ENCODE data around the gene PSMC4.
A peak's percentile ranks its signal among the peaks of the same experiment; 100 is the strongest.
"Not testable (repeated sequence)": the region's sequence is repeated elsewhere in the genome, so short reads cannot be mapped to it uniquely, and the experiment has no call there.

The PSMC4 gene

DNA sequence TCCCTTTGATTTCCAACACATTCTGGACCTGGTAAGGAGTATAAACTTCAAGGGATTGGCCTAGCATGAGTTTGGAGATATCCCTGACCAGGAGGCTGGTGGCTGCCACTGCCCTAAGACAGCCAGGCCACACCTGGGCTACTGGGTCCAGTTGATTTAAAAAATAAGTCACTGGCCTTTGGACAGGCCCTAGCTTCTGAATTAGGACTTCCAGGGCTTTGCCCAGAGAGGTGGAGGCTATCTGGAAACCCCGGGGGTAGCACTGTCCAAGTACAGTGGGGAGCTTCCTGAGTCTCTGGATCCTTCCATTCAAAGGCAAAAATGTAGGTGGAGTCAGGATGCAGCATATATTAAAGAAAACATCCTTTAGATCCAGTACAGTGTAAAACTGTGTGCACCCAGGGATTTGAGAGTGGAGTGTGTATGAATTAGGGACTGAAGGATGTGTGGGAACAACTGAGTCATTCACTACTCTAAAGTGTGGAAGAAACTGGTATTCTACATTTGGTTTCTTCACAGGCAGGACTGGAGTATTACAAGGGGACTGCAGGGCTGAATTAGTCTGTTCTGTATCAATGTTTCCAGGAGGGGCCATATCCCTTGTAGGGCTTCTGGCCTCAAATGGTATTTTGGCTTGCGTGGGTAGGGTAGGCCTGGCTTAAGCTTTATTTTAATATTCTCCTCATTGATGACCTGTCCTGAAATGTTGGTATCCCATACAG, 21.8 kb upstream of the PSMC4 start:
- Histone ChIP-seq H3K36me3 (ENCODE audit: control insufficient read depth, insufficient read depth, low read length, severe bottlenecking) (no peaks in the 10 kb centered on the region), H3K9me3 (ENCODE audit: control insufficient read depth, low read length) (no peaks in the 10 kb centered on the region), H3K4me1 (ENCODE audit: control insufficient read depth, insufficient read depth, low read length) (no peaks in the 10 kb centered on the region), H3K9ac (ENCODE audit: low read length) (no peak overlapping the region), H3K4me3 (ENCODE audit: low read length) (no peak overlapping the region), H3K27me3 (replicated peaks; ENCODE audit: control insufficient read depth, insufficient read depth, low read length) (no peaks in the 10 kb centered on the region)
- DNase-seq (ENCODE audit: low read depth): no peak

DNA sequence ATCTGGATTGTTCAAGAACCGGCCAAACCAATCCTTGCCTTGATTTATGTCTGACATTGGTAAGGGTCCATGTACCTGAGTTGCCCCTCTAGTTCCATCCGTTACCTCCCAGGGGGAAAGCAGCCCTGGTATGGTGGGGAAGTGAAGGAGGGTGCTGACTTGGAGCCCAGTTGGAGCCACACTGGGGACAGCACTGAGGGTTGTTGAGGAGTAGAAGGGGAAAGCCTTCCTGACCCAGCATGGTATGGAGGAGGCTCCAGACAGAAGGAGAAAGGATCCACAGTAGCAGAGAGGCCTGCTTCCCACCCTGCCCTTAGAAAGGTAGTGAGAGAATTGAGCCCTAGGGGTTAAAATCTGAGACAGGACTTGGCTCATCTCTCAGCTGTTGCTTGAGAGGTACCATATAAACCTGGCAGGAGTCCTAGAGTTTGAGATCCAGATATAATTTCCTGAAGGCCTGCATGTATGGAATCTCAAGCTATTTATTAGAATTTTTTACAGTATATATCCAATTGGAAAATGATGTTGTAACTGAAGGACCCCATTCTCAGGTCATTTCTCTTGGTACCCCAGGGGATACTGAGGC, 19.8 kb upstream of the PSMC4 start:
- no peaks in the 10 kb centered on the region for H3K36me3 ChIP-seq (ENCODE audit: control insufficient read depth, insufficient read depth, low read length, severe bottlenecking)
- H3K9ac ChIP-seq (ENCODE audit: low read length): no peak overlapping the region
- no peaks in the 10 kb centered on the region for H3K4me1 ChIP-seq (ENCODE audit: control insufficient read depth, insufficient read depth, low read length)
- no peaks in the 10 kb centered on the region for H3K27me3 ChIP-seq (replicated peaks; ENCODE audit: control insufficient read depth, insufficient read depth, low read length)
- DNase-seq (ENCODE audit: low read depth): no peak
- no peak overlapping the region for H3K4me3 ChIP-seq (ENCODE audit: low read length)
- no peaks in the 10 kb centered on the region for H3K9me3 ChIP-seq (ENCODE audit: control insufficient read depth, low read length)

GRCh38 chr19:39951686-39952085, 19.3 kb upstream of the PSMC4 start:
- DNase-seq (ENCODE audit: low read depth): peak; percentile 31
- no peaks in the 10 kb centered on the region for H3K4me1 ChIP-seq (ENCODE audit: control insufficient read depth, insufficient read depth, low read length)
- no peaks in the 10 kb centered on the region for H3K27me3 ChIP-seq (replicated peaks; ENCODE audit: control insufficient read depth, insufficient read depth, low read length)
- H3K9ac ChIP-seq (ENCODE audit: low read length): no peak overlapping the region
- H3K9me3 ChIP-seq (ENCODE audit: control insufficient read depth, low read length): no peaks in the 10 kb centered on the region
- no peak overlapping the region for H3K4me3 ChIP-seq (ENCODE audit: low read length)
- no peaks in the 10 kb centered on the region for H3K36me3 ChIP-seq (ENCODE audit: control insufficient read depth, insufficient read depth, low read length, severe bottlenecking)

DNA sequence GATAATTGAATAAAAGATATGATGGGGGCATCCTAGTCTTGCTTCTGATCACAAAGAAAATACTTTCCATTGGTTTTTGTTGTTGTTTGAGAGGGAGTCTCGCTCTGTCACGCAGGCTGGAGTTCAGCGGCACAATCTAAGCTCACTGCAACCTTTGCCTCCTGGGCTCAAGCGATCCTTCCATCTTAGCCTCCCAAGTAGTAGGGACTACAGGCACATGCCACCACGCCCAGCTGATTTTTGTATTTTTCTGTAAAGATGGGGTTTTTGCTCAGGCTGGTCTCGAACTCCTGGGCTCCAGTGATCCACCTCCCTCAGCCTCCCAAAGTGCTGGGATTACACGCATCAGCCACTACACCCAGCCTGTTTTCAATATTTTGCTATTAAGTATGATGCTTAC, 17.1 kb upstream of the PSMC4 start:
- Histone ChIP-seq H3K36me3 (ENCODE audit: control insufficient read depth, insufficient read depth, low read length, severe bottlenecking) (no peaks in the 10 kb centered on the region), H3K4me1 (ENCODE audit: control insufficient read depth, insufficient read depth, low read length) (no peaks in the 10 kb centered on the region), H3K9ac (ENCODE audit: low read length) (no peak overlapping the region), H3K4me3 (ENCODE audit: low read length) (no peak overlapping the region), H3K9me3 (ENCODE audit: control insufficient read depth, low read length) (no peaks in the 10 kb centered on the region), H3K27me3 (replicated peaks; ENCODE audit: control insufficient read depth, insufficient read depth, low read length) (no peaks in the 10 kb centered on the region)
- no peak for DNase-seq (ENCODE audit: low read depth)

- H3K4me3 ChIP-seq (ENCODE audit: low read length); DNase-seq (ENCODE audit: low read depth); H3K9me3 ChIP-seq (ENCODE audit: control insufficient read depth, low read length); H3K4me1 ChIP-seq (ENCODE audit: control insufficient read depth, insufficient read depth, low read length); H3K36me3 ChIP-seq (ENCODE audit: control insufficient read depth, insufficient read depth, low read length, severe bottlenecking); H3K27me3 ChIP-seq (replicated peaks; ENCODE audit: control insufficient read depth, insufficient read depth, low read length); H3K9ac ChIP-seq (ENCODE audit: low read length): not testable (repeated sequence)
Measured at GRCh38 chr19:39957886-39958285, 13.1 kb upstream of the PSMC4 start.

GRCh38 chr19:39958942-39959341, 12.0 kb upstream of the PSMC4 start:
- H3K4me1 ChIP-seq (ENCODE audit: control insufficient read depth, insufficient read depth, low read length); H3K36me3 ChIP-seq (ENCODE audit: control insufficient read depth, insufficient read depth, low read length, severe bottlenecking); H3K27me3 ChIP-seq (replicated peaks; ENCODE audit: control insufficient read depth, insufficient read depth, low read length); H3K4me3 ChIP-seq (ENCODE audit: low read length); DNase-seq (ENCODE audit: low read depth); H3K9me3 ChIP-seq (ENCODE audit: control insufficient read depth, low read length); H3K9ac ChIP-seq (ENCODE audit: low read length): not testable (repeated sequence)

- H3K9ac ChIP-seq (ENCODE audit: low read length); H3K36me3 ChIP-seq (ENCODE audit: control insufficient read depth, insufficient read depth, low read length, severe bottlenecking); H3K27me3 ChIP-seq (replicated peaks; ENCODE audit: control insufficient read depth, insufficient read depth, low read length); DNase-seq (ENCODE audit: low read depth); H3K4me1 ChIP-seq (ENCODE audit: control insufficient read depth, insufficient read depth, low read length); H3K4me3 ChIP-seq (ENCODE audit: low read length); H3K9me3 ChIP-seq (ENCODE audit: control insufficient read depth, low read length): not testable (repeated sequence)
Measured at GRCh38 chr19:39959407-39959806, 11.6 kb upstream of the PSMC4 start.

DNA sequence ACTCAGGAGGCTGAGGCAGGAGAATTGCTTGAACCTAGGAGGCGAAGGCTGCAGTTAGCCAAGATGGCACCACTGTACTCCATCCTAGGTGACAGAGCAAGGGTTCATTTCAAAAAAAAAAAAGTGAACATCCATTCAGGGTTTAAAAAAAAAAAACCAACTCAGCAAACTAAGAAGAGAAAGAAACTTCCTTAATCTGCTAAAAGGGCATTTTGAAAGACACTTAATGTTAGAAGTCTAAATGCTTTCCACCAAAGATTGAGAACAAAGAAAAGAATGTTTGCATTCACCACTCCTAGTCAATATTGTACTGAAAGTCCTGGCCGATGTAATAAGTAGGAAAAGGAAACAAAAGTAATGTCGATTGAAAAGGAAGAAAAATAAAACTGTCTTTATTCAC, 7.1 kb upstream of the PSMC4 start:
- no peak for DNase-seq (ENCODE audit: low read depth)
- peaks cover 2% of the 10 kb centered on the region for H3K27me3 ChIP-seq (replicated peaks; ENCODE audit: control insufficient read depth, insufficient read depth, low read length)
- no peaks in the 10 kb centered on the region for H3K4me1 ChIP-seq (ENCODE audit: control insufficient read depth, insufficient read depth, low read length)
- H3K36me3 ChIP-seq (ENCODE audit: control insufficient read depth, insufficient read depth, low read length, severe bottlenecking): no peaks in the 10 kb centered on the region
- no peak overlapping the region for H3K4me3 ChIP-seq (ENCODE audit: low read length)
- no peak overlapping the region for H3K9ac ChIP-seq (ENCODE audit: low read length)
- no peaks in the 10 kb centered on the region for H3K9me3 ChIP-seq (ENCODE audit: control insufficient read depth, low read length)

- peaks cover 12% of the 10 kb centered on the region for H3K4me1 ChIP-seq (ENCODE audit: control insufficient read depth, insufficient read depth, low read length)
- H3K9me3 ChIP-seq (ENCODE audit: control insufficient read depth, low read length): no peaks in the 10 kb centered on the region
- H3K36me3 ChIP-seq (ENCODE audit: control insufficient read depth, insufficient read depth, low read length, severe bottlenecking): no peaks in the 10 kb centered on the region
- DNase-seq (ENCODE audit: low read depth): no peak
- no peaks in the 10 kb centered on the region for H3K27me3 ChIP-seq (replicated peaks; ENCODE audit: control insufficient read depth, insufficient read depth, low read length)
- no peak overlapping the region for H3K4me3 ChIP-seq (ENCODE audit: low read length)
- H3K9ac ChIP-seq (ENCODE audit: low read length): no peak overlapping the region
Measured at GRCh38 chr19:39966617-39967016, 4.3 kb upstream of the PSMC4 start.

GRCh38 chr19:39967561-39967960, 3.4 kb upstream of the PSMC4 start:
- H3K4me3 ChIP-seq (ENCODE audit: low read length): no peak overlapping the region
- H3K36me3 ChIP-seq (ENCODE audit: control insufficient read depth, insufficient read depth, low read length, severe bottlenecking): peaks cover 7% of the 10 kb centered on the region
- no peaks in the 10 kb centered on the region for H3K9me3 ChIP-seq (ENCODE audit: control insufficient read depth, low read length)
- H3K27me3 ChIP-seq (replicated peaks; ENCODE audit: control insufficient read depth, insufficient read depth, low read length): no peaks in the 10 kb centered on the region
- no peak for DNase-seq (ENCODE audit: low read depth)
- H3K9ac ChIP-seq (ENCODE audit: low read length): no peak overlapping the region
- H3K4me1 ChIP-seq (ENCODE audit: control insufficient read depth, insufficient read depth, low read length): peaks cover 20% of the 10 kb centered on the region

DNA sequence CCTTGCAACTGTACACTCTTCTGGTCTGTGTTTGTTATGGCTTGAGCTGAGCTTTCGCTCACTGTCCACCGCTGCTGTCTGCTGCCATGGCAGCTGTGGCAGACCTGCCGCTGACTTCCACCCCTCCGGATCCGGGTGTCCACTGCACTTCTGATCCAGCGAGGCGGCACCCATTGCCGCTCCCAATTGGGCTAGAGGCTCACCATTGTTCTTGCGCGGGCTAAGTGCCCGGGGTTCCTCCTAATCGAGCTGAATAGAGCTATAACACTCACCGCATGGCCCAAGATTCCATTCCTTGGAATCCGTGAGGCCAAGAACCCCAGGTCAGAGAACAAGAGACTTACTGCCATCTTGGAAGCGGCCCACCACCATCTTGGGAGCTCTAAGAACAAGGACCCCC, 2.2 kb upstream of the PSMC4 start:
- H3K27me3 ChIP-seq (replicated peaks; ENCODE audit: control insufficient read depth, insufficient read depth, low read length): no peaks in the 10 kb centered on the region
- no peaks in the 10 kb centered on the region for H3K9me3 ChIP-seq (ENCODE audit: control insufficient read depth, low read length)
- H3K9ac ChIP-seq (ENCODE audit: low read length): no peak overlapping the region
- no peak for DNase-seq (ENCODE audit: low read depth)
- H3K4me3 ChIP-seq (ENCODE audit: low read length): no peak overlapping the region
- peaks cover 20% of the 10 kb centered on the region for H3K4me1 ChIP-seq (ENCODE audit: control insufficient read depth, insufficient read depth, low read length)
- peaks cover 19% of the 10 kb centered on the region for H3K36me3 ChIP-seq (ENCODE audit: control insufficient read depth, insufficient read depth, low read length, severe bottlenecking)

DNA sequence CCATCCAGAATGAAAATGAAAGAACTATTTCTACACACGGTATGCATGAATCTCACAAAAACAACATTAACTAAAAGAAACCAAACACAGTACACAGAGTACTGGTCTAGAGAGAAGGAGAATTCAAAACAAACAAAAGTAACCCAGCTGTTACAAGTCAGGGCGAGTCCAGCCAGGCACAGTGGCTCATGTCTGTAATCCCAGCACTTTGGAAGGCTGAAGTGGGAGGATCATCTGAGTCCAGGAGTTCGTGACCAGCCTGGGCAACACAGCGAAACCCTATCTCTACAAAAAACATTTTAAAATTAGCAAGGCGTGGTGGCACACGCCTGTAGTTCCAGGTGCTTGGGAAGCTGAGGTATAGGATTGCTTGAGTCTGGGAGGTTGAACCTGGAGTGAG, 1.7 kb upstream of the PSMC4 start:
- Histone ChIP-seq H3K9me3 (ENCODE audit: control insufficient read depth, low read length) (no peaks in the 10 kb centered on the region), H3K36me3 (ENCODE audit: control insufficient read depth, insufficient read depth, low read length, severe bottlenecking) (peaks cover 24% of the 10 kb centered on the region), H3K27me3 (replicated peaks; ENCODE audit: control insufficient read depth, insufficient read depth, low read length) (no peaks in the 10 kb centered on the region), H3K9ac (ENCODE audit: low read length) (no peak overlapping the region), H3K4me3 (ENCODE audit: low read length) (no peak overlapping the region), H3K4me1 (ENCODE audit: control insufficient read depth, insufficient read depth, low read length) (peaks cover 20% of the 10 kb centered on the region)
- DNase-seq (ENCODE audit: low read depth): peak; percentile 54
